Measurements from ENCODE around the gene TNFRSF25. TPM values are rescaled to one million over a fixed set of nuclear protein-coding genes. Genes with fewer than 3 reads are reported as not detected.

TNFRSF25 gene
- total and polyA plus RNA-seq, 11 donors, result 4.7 to 17.5 (median 9.3) TPM

GRCh38 chr1:6470132-6471085, 4.4 kb upstream of the TNFRSF25 start:
- Histone ChIP-seq H3K27ac (no peak overlapping the region), H3K27me3 (peaks cover 0 to 5% (median 0%) of the 10 kb centered on the region in 9 donors), H3K9me3 (no peaks in the 10 kb centered on the region), H3K4me1 (peaks cover 0 to 9% (median 0%) of the 10 kb centered on the region in 12 donors), H3K36me3 (peaks cover 0 to 81% (median 51%) of the 10 kb centered on the region in 9 donors), H3K4me3 (no peak overlapping the region)
- ATAC-seq, result no peak
- intact Hi-C loops (cut with DNase I), result no loop called here
- no peak for DNase-seq
- no peak for TF ChIP-seq CTCF (IDR thresholded peaks at IDR 0.05)
- no peak for TF ChIP-seq POLR2A (IDR thresholded peaks at IDR 0.05)
- 76 to 88% (median 80%) methylated on average over 52 to 67 of the region's 67 CpGs for WGBS, 4 donors

GRCh38 chr1:6468729-6469461, 2.9 kb upstream of the TNFRSF25 start:
- 93 to 96% (median 94%) methylated on average over 12 to 13 of the region's 13 CpGs for WGBS, 4 donors
- H3K4me1 ChIP-seq, result peaks cover 0 to 19% (median 2%) of the 10 kb centered on the region in 12 donors
- H3K4me3 ChIP-seq, result no peak overlapping the region
- peaks cover 0 to 7% (median 0%) of the 10 kb centered on the region in 9 donors for H3K27me3 ChIP-seq
- no peak for DNase-seq
- no peaks in the 10 kb centered on the region for H3K9me3 ChIP-seq
- TF ChIP-seq POLR2A (IDR thresholded peaks at IDR 0.05) (no peak), CTCF (IDR thresholded peaks at IDR 0.05) (no peak)
- peaks cover 0 to 69% (median 43%) of the 10 kb centered on the region in 9 donors for H3K36me3 ChIP-seq
- ATAC-seq, result no peak
- H3K27ac ChIP-seq, result no peak overlapping the region
- intact Hi-C loops (cut with DNase I), result no loop called here

- TF ChIP-seq POLR2A (IDR thresholded peaks at IDR 0.05), result no peak
- TF ChIP-seq CTCF (IDR thresholded peaks at IDR 0.05), result no peak
- H3K4me3 ChIP-seq, result no peak overlapping the region
- peaks cover 0 to 65% (median 38%) of the 10 kb centered on the region in 9 donors for H3K36me3 ChIP-seq
- H3K27ac ChIP-seq, result no peak overlapping the region
- ATAC-seq (no peak), DNase-seq (no peak)
- intact Hi-C loops (cut with DNase I), result no loop called here
- no peaks in the 10 kb centered on the region for H3K9me3 ChIP-seq
- H3K4me1 ChIP-seq, result peaks cover 0 to 19% (median 2%) of the 10 kb centered on the region in 12 donors
- peaks cover 0 to 7% (median 0%) of the 10 kb centered on the region in 9 donors for H3K27me3 ChIP-seq
- 87 to 92% (median 89%) methylated on average over 23 to 30 of the region's 30 CpGs for WGBS, 4 donors
Measured at GRCh38 chr1:6467744-6468688, 2.0 kb upstream of the TNFRSF25 start.

All from heart left ventricle (tissue), 16 donors.